RWPE2 (cell line): ENCODE measurements around the gene HNRNPAB.

ENCODE experiments used
- ATAC-seq: fragments of 200-7000 bp; cut with Tn5 transposase; 3 replicates; pipeline ENCODE4 v1.9.1; 2021; ENCODE audit warnings: low read depth
- DNase-seq: peaks from one replicate; pipeline ENCODE4 v3.0.0-alpha.2; 2020; ENCODE audit warnings: low spot score
- H3K27ac ChIP-seq: fragments of 450-650 bp; 2 replicates; pipeline ENCODE4 v1.5.1; 2017; ENCODE audit warnings: mild to moderate bottlenecking; ENCODE audit not compliant: poor library complexity, severe bottlenecking
- H3K27me3 ChIP-seq: fragments of 250-450 bp; sonication (Bioruptor Pico); 2 replicates; pipeline ENCODE4 v1.5.1; 2021; ENCODE audit warnings: mild to moderate bottlenecking, moderate library complexity; ENCODE audit not compliant: insufficient read depth, poor library complexity, severe bottlenecking
- H3K36me3 ChIP-seq: fragments of 250-450 bp; sonication (Bioruptor Pico); 2 replicates; pipeline ENCODE4 v1.5.1; 2020; ENCODE audit warnings: low read depth, mild to moderate bottlenecking, moderate library complexity
- H3K4me1 ChIP-seq: fragments of 250-450 bp; sonication (Bioruptor Pico); 2 replicates; pipeline ENCODE4 v1.5.1; 2021; ENCODE audit warnings: mild to moderate bottlenecking, moderate library complexity; ENCODE audit not compliant: insufficient read depth, poor library complexity, severe bottlenecking
- H3K4me3 ChIP-seq: fragments of 250-450 bp; sonication (Bioruptor Pico); 2 replicates; pipeline ENCODE4 v1.5.1; 2021; ENCODE audit warnings: mild to moderate bottlenecking, moderate library complexity; ENCODE audit not compliant: severe bottlenecking
- H3K9me3 ChIP-seq: fragments of 250-450 bp; sonication (Bioruptor Pico); 2 replicates; pipeline ENCODE4 v1.5.1; 2021; ENCODE audit warnings: mild to moderate bottlenecking, moderate library complexity; ENCODE audit not compliant: severe bottlenecking
- CTCF ChIP-seq: fragments of 450-650 bp; IDR thresholded peaks from one replicate; pipeline ENCODE4 v1.5.1; 2017; ENCODE audit warnings: mild to moderate bottlenecking, moderate library complexity; ENCODE audit not compliant: poor library complexity, severe bottlenecking

The HNRNPAB gene

GRCh38 chr5:178222292-178222691, 18.0 kb downstream of the HNRNPAB start:
- no peak for ATAC-seq
- Histone ChIP-seq H3K4me3 (no peak overlapping the region), H3K9me3 (no peaks in the 10 kb centered on the region), H3K27ac (no peak overlapping the region), H3K27me3 (no peaks in the 10 kb centered on the region), H3K4me1 (no peaks in the 10 kb centered on the region), H3K36me3 (peaks cover 55% of the 10 kb centered on the region)
- DNase-seq: no peak
- TF ChIP-seq CTCF: no peak

GRCh38 chr5:178223196-178223773, 19.0 kb downstream of the HNRNPAB start:
- Histone ChIP-seq H3K9me3 (no peaks in the 10 kb centered on the region), H3K36me3 (peaks cover 61% of the 10 kb centered on the region), H3K4me1 (no peaks in the 10 kb centered on the region), H3K4me3 (no peak overlapping the region), H3K27ac (no peak overlapping the region), H3K27me3 (no peaks in the 10 kb centered on the region)
- ATAC-seq (no peak), DNase-seq (no peak)
- TF ChIP-seq CTCF: no peak

GRCh38 chr5:178223828-178224335, 19.5 kb downstream of the HNRNPAB start:
- ATAC-seq (no peak; the same call in 2 of the 3 replicates), DNase-seq (no peak)
- no peak overlapping the region for H3K27ac ChIP-seq
- H3K4me1 ChIP-seq: no peaks in the 10 kb centered on the region
- H3K36me3 ChIP-seq: peaks cover 61% of the 10 kb centered on the region
- H3K9me3 ChIP-seq: no peaks in the 10 kb centered on the region
- no peak for TF ChIP-seq CTCF
- no peaks in the 10 kb centered on the region for H3K27me3 ChIP-seq
- H3K4me3 ChIP-seq: no peak overlapping the region

GRCh38 chr5:178224403-178224802, 20.1 kb downstream of the HNRNPAB start:
- Histone ChIP-seq H3K27ac (no peak overlapping the region), H3K4me1 (no peaks in the 10 kb centered on the region), H3K36me3 (peaks cover 61% of the 10 kb centered on the region), H3K27me3 (no peaks in the 10 kb centered on the region), H3K9me3 (no peaks in the 10 kb centered on the region), H3K4me3 (no peak overlapping the region)
- TF ChIP-seq CTCF: no peak
- DNase-seq: no peak
- ATAC-seq: no peak

- H3K36me3 ChIP-seq: peaks cover 64% of the 10 kb centered on the region
- H3K4me3 ChIP-seq: no peak overlapping the region
- no peak for TF ChIP-seq CTCF
- ATAC-seq (no peak), DNase-seq (no peak)
- H3K4me1 ChIP-seq: no peaks in the 10 kb centered on the region
- H3K27me3 ChIP-seq: no peaks in the 10 kb centered on the region
- H3K27ac ChIP-seq: no peak overlapping the region
- no peaks in the 10 kb centered on the region for H3K9me3 ChIP-seq
Measured at GRCh38 chr5:178225174-178225573, 20.8 kb downstream of the HNRNPAB start.
